ENCODE measurements around the gene LIPE.

- TF ChIP-seq CTCF (conservative IDR thresholded peaks at IDR 0.05; ENCODE audit: low read depth in 2 of 2) (no peak), POLR2AphosphoS5 (IDR thresholded peaks at IDR 0.05; ENCODE audit: low read depth) (no peak), EZH2 (IDR thresholded peaks at IDR 0.05; ENCODE audit: low read depth, unreplicated experiment) (no peak), EZH2phosphoT487 (IDR thresholded peaks at IDR 0.05; ENCODE audit: unreplicated experiment) (no peak), JUNB (IDR thresholded peaks at IDR 0.05; ENCODE audit: unreplicated experiment) (no peak), REST (IDR thresholded peaks at IDR 0.05; ENCODE audit: unreplicated experiment) (no peak), ETS1 (IDR thresholded peaks at IDR 0.05) (no peak), CREB1 (CRISPR knock-in tag; IDR thresholded peaks at IDR 0.05; ENCODE audit: low read depth) (no peak), STAT1 (IDR thresholded peaks at IDR 0.05; ENCODE audit: unreplicated experiment) (no peak), ZNF114 (CRISPR knock-in tag; IDR thresholded peaks at IDR 0.05) (no peak), NANOG (IDR thresholded peaks at IDR 0.05; ENCODE audit: borderline replicate concordance) (no peak), ZNF331 (CRISPR knock-in tag; IDR thresholded peaks at IDR 0.05; ENCODE audit: low read depth) (no peak)
Measured at GRCh38 chr19:42374826-42375376, 52.3 kb downstream of the LIPE start.

Data from GM23338 (cell line).